DMS153 (cell line): ENCODE results near the gene POM121C.
"Not testable (repeated sequence)": the region's sequence is repeated elsewhere in the genome, so short reads cannot be mapped to it uniquely, and the experiment has no call there.

Experiments
- DNase-seq: peaks from one replicate; lab custom pipeline; 2025; lab: John Stamatoyannopoulos, UW

The POM121C gene

DNA sequence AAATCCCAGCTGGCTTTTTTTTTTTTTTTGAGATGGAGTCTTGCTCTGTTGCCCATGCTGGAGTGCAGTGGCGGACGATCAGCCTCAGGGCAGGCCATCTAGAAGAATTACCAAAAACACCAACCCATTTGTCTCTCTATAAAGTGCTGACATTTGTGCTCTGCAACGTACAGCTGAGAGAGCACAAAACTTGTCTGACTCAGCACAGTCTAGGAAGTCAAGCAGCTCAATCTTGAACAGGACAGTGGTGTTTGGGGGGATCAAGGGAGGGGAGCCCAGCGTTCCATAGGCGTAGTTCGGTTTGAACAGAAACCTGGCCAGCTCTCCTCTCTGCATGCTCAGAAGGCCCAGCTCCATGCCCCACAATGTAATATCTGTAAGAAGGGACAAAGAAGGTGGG, 92.9 kb downstream of the POM121C start:
- not testable (repeated sequence) for DNase-seq

DNA sequence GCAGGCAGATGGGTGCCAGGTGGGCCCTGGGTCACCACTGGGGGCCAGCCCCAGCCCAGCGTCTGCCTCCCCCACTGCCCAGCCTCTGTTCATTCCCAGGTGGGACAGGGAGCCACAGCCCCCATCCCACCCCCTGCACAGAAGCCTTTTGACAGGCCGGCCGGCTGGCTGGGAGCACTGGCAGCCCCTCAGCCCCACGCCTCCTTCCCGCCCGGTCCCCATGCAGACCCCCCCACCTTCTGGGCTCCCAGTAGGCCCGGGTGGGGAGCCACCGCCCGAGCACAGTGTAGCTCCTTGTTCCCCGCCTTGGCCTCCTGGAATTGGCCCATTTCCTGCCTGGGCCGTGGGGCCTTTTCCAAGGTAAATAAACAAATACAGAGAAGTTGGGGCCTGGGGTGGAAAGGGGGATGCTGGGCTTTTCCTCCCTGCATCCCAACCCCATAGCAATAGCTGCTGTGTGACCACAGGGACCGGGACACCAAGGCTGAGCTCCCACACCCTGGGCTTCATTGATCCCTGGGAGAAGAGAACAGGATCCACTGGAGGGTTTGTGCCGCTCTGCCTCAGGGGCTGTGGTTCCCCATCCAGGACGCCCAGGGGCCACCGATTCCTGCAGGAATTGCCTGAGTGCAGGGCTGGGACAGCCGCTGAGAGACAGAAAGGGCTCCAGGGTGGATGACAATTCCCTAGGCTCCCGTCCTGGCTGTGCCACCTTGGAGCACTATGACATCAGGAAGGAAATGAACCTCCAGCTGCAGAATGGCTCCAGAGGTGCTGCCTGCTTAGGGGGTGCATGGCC, 111.4 kb downstream of the POM121C start:
- DNase-seq: not testable (repeated sequence)

DNA sequence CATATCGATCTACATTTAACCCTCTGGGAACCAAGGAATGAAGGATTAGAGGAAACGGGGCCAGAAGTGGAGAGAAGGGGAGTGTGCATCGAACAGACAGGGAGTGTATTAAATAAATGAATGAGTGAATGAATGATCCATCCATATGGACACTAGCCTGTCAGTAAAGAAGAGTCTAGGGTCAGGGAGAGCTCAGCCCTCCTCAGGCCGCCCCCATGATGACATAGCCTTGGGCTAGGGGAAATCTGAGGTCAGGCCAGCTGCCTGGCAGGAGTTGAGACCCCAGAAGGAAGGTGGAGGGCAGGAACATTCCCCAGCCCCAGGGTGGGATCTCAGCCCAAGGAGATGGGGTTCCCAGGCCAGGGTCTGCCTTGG, 112.0 kb downstream of the POM121C start:
- not testable (repeated sequence) for DNase-seq

- DNase-seq: not testable (repeated sequence)
Observed at GRCh38 chr7:75367313-75367712, 118.8 kb downstream of the POM121C start.
